B cell (primary cell): ENCODE data around the gene EFCAB8.

Source experiments
- CTCF ChIP-seq: fragments of 200-600 bp; IDR thresholded peaks from one replicate; pipeline ENCODE4 v1.8.0; 2022; ENCODE audit warnings: antibody characterized with exemption, mild to moderate bottlenecking
- EZH2 ChIP-seq: IDR thresholded peaks from 2 replicates; pipeline ENCODE4 v1.6.1; 2012; ENCODE audit warnings: borderline replicate concordance, low read depth, mild to moderate bottlenecking, moderate library complexity, low read length; ENCODE audit not compliant: insufficient read depth, poor library complexity, severe bottlenecking

GRCh38 chr20:32871627-32872160 is 13.0 kb downstream of the EFCAB8 start:
- TF ChIP-seq CTCF (no peak), EZH2 (no peak)
